ENCODE results near the gene VPS33B.

GRCh38 chr15:91061230-91061629, 38.8 kb upstream of the VPS33B start:
- TF ChIP-seq, protein P1, sequence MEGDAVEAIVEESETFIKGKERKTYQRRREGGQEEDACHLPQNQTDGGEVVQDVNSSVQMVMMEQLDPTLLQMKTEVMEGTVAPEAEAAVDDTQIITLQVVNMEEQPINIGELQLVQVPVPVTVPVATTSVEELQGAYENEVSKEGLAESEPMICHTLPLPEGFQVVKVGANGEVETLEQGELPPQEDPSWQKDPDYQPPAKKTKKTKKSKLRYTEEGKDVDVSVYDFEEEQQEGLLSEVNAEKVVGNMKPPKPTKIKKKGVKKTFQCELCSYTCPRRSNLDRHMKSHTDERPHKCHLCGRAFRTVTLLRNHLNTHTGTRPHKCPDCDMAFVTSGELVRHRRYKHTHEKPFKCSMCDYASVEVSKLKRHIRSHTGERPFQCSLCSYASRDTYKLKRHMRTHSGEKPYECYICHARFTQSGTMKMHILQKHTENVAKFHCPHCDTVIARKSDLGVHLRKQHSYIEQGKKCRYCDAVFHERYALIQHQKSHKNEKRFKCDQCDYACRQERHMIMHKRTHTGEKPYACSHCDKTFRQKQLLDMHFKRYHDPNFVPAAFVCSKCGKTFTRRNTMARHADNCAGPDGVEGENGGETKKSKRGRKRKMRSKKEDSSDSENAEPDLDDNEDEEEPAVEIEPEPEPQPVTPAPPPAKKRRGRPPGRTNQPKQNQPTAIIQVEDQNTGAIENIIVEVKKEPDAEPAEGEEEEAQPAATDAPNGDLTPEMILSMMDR (conservative IDR thresholded peaks at IDR 0.05; ENCODE audit: low read length), result no peak
- no peak for TF ChIP-seq EZH2phosphoT487 (IDR thresholded peaks at IDR 0.05; ENCODE audit: borderline replicate concordance, low read depth, low read length)
